Urothelium cell line (cell line): ENCODE data around the gene TPST2.

Experiments used
- DNase-seq: peaks from one replicate; pipeline ENCODE4 v3.0.0; 2011; ENCODE audit warnings: low spot score, mixed read lengths
- FAIRE-seq: peaks from 2 replicates; lab custom pipeline; 2011; peaks lifted over from hg19 to GRCh38; lab: Jason Lieb, UNC

Gene TPST2

DNA sequence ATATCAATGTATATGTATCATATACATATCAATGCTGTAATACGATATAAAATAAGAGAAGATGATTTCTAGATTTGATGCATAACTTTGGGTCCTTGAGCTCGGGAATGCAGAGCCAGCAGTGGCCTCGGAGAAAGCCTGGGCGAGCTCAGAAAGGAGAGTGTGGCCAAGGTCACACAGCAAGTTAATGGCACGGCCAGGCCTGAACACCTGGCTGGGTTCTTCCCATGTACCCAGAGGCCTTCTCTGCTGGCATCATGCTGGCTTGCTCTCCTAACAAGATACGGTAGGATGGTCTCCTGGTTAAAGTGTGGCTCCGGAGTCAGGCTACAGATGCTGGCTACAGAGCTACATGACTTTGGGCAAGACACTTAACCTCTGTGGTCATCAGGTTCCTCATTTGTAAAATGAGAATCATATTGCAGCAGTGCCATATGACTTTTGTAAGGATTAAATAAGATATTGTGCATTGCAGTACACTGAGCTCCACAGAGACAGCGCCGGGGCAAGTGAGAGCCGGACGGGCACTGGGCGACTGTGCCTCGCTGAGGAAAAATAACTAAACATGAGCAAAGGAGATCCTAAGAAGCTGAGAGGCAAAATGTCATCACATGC is 29.9 kb downstream of the TPST2 start:
- no peak for DNase-seq
- FAIRE-seq: no peak

DNA sequence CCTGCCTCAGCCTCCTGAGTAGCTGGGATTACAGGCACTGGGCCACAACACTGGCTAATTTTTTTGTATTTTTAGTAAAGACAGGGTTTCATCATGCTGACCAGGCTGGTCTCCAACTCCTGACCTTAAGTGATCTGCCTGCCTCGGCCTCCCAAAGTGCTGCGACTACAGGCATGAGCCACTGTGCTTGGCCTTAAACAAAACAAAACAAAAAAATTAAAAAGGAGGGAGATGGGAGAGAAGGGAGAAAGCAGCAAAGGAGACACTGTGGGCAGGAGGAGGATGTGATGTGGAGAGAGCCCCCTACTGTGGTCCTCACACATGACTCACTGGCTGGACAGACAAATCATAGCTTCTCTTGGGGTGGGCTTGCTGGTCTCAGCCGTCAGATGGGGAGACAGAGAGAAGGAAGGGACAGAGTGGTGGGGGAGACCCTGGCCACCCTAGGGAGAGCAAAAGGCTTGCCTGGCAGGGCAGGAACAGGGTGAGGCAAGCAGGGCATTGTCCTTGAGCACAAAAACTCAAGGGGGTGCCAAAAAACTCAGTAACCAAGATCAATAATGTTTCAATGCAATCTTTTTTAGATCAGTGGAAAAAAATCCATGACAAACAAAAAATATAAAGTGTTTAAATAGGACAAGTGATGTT is 31.6 kb downstream of the TPST2 start:
- FAIRE-seq (peak; percentile 69), DNase-seq (no peak)

- DNase-seq (no peak), FAIRE-seq (peak; percentile 94)
Measured at GRCh38 chr22:26556904-26557303, 33.0 kb downstream of the TPST2 start.

GRCh38 chr22:26555478-26555877 is 34.5 kb downstream of the TPST2 start:
- FAIRE-seq (no peak), DNase-seq (no peak)

- no peak for DNase-seq
Measured at GRCh38 chr22:26554956-26555355, 35.0 kb downstream of the TPST2 start.

GRCh38 chr22:26553056-26553752 is 36.7 kb downstream of the TPST2 start:
- FAIRE-seq: peak; percentile 91
- peak; percentile 94 for DNase-seq

More at GRCh38 chr22:26554956-26555355, 35.0 kb downstream of the TPST2 start:
- peak; percentile 94 for FAIRE-seq

GRCh38 chr22:26552466-26552865 is 37.5 kb downstream of the TPST2 start:
- no peak for DNase-seq
- FAIRE-seq: peak; percentile 98

DNA sequence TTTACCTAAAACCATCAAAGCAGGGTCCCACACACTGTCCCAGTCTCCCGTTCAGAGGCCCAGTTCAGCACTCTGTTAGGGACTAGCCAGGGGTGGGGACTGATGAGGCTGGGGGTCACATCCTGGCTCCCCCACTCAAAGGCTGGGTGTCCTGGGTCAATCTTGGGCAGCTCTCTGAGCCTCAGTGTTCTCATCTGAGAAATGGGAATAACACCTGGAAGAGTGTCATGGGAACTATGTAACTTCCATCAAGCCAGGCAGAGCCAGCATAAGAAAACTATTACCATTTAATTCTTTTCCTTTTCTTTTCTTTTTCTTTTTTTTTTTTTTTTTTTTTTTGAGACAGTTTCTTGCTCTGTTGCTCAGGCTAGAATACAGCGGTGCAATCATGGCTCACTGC is 38.4 kb downstream of the TPST2 start:
- no peak for DNase-seq
- peak; percentile 23 for FAIRE-seq

DNA sequence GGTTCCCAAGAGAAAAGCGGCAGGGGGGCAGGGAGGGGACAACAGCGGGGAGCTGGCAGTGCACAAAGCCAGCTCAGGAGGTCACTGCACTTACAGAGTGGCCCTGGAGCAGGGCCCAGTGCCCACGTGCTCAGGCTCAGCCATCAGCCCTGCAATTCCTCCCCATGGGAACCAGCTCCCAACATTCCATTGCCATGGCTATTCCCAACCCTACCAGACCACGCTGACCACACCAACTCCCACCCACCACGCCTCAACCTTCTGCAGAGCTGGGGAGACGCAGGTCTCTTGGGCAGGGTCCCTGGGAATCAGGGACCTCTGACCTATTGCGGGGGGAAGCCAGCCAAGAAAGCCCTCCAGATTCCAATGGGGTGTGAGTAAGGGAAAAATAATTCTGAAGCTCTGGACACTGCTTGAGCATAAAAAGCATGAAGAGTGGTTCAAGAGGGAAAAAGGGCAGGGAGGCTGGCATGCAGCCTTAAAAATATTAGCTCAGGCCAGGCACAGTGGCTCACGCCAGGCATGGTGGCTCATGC is 39.4 kb downstream of the TPST2 start:
- FAIRE-seq: peak; percentile 99
- DNase-seq: peak; percentile 89

DNA sequence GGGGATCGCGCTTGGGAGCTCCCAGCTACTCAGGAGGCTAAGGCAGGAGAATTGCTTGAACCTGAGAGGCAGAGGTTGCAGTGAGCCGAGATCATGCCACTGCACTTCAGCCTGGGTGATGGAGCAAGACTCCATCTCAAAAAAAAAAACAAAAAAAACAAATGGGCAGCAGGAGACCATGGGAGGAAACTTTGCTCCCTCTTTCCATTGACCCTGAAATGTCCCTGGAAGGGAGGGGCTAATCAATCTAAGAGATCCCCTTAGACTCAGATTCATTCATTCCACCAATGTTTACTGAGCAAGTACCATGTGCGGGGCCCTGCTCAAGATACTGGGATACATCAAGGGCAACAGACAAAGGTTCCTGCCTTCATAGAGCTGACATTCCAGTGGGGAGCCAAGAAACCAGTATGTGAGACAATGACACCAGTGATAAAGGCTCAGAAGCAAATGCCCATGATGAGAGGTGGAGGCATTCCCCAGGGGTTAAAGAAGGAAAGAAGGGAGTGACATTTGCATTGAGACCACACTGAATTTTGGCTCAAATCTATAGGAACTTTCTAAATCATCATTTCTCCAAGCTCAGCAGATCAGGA is 39.9 kb downstream of the TPST2 start:
- FAIRE-seq (no peak), DNase-seq (peak; percentile 41)

GRCh38 chr22:26548984-26549383 is 40.9 kb downstream of the TPST2 start:
- FAIRE-seq: no peak
- no peak for DNase-seq

DNA sequence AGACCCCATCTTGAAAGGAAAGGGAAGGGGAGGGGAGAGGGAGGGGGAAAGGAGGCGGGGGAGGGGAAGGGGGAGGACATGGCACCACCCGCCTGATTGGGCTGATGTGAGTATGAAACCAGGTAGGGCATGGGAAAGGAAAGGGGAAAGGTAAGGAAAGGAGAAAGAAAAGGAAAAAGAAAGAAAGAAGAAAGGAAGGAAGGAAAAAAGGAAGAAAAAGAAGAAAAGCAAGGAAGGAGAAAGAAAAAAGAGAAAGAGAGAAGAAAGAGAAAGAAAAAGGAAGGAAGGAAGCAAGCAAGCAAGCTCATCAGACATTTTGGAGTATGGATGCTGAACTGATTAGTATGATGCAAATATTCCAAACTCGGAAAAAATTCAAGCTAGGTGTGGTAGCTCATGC is 41.6 kb downstream of the TPST2 start:
- FAIRE-seq (peak; percentile 90), DNase-seq (no peak)

GRCh38 chr22:26547837-26548236 is 42.1 kb downstream of the TPST2 start:
- FAIRE-seq: no peak
- no peak for DNase-seq

DNA sequence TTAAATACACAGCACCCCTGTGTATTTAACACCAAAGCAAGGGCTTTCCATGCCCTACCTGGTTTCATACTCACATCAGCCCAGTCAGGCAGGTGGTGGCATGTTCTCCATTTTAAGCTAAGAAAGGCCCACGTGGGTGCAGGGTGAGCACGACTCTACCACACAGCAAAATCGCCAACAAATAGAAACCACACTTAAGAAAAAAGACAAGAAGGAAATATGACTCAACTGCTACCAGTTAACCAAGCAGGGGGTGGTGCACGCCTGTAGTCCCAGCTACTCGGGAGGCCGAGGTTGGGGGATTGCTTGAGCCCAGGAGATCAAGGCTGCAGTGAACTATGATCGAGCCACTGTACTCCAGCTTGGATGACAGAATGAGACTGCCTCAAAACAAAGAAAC is 42.5 kb downstream of the TPST2 start:
- DNase-seq (no peak), FAIRE-seq (peak; percentile 90)

DNA sequence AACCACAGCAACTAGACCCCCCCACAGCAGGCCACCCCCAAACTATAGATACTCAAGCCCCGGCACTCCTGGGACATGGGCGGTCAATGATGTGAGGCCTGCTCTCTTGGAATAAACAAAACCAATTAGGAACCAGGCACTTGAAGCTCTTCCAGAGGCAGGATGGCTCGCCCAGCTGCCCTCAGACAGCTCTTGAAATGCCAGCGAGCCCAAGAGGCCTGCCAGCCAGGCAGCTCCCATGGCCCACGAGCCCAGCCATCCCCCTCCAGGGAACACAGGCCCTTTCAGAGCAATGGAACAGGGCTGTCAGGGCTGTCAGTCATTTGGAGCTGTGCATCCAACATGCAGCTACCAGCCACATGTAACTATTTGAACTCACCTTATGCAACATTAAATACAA is 43.6 kb downstream of the TPST2 start:
- no peak for DNase-seq

DNA sequence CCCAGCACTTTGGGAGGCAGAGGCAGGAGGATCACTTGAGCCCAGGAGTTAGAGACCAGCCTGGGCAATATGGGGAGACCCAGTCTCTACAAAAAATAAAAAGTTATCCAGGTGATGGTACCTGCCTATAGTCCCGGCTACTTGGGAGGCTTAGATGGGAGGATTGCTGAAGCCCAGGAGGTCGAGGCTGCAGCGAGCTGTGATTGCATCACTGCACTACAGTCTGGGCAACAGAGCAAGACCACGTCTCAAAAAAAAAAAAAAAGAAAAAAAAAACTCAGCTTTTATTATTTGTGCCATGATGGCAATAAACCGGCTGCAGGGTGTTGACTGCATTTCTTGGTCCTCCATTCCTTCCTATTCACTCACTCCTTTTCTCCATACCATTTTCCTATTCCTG is 44.1 kb downstream of the TPST2 start:
- DNase-seq (no peak), FAIRE-seq (peak; percentile 82)

More for the DNA sequence above, 43.6 kb downstream of the TPST2 start:
- peak; percentile 97 for FAIRE-seq

- FAIRE-seq (no peak), DNase-seq (no peak)
Measured at GRCh38 chr22:26545385-26545784, 44.5 kb downstream of the TPST2 start.

DNA sequence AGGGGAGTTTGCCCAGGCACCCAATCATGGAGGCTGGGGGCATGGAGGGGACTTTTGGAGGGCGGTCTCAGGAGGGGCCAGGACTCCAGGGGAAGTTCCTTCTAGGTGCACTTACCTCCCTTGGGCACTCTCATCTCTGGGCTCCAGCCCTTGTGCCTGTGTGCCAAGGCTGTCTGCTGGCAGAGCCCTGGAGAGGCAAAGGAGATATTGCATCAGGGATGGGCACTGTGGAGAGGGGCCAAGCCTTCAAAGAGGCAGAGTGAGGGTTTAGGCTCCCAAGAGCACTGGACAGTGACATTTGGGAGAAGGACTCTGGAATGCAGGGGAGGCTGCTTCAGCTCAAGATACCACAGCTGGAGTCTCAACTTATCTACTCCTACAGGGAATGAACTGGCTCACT is 45.4 kb downstream of the TPST2 start:
- DNase-seq: no peak
- FAIRE-seq: no peak

GRCh38 chr22:26542831-26543230 is 47.1 kb downstream of the TPST2 start:
- FAIRE-seq (no peak), DNase-seq (no peak)

DNA sequence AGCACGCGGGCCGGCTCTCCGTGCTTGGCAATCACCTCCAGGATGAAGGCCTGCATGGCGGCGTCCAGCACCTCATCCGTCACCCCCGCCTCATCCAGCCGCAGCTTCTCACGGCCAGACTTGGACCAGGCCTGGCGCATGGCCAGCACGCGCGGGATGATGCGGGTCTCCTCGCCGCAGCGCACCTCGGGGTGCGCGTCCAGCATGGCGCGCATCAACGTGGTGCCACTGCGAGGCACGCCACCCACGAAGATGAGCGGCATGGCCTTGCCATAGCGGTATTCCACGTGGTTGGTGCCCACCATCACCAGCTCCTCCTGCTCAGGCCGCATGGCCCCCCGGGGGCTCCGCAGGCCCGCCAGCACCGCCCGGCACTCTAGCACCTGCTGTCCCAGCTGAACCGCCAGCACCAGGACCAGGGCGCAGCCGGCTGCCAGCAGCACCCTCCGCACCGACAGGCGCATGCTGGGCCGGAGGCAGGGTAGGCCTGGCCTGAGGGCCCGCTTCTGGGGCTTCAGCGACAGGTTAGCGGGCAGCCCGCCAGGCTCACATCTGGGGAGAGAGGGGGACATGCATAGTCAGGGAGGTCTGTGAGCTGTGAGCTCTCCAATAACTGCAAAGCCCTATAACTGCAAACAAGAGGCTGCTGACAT is 48.6 kb downstream of the TPST2 start:
- FAIRE-seq: peak; percentile 87
- no peak for DNase-seq

DNA sequence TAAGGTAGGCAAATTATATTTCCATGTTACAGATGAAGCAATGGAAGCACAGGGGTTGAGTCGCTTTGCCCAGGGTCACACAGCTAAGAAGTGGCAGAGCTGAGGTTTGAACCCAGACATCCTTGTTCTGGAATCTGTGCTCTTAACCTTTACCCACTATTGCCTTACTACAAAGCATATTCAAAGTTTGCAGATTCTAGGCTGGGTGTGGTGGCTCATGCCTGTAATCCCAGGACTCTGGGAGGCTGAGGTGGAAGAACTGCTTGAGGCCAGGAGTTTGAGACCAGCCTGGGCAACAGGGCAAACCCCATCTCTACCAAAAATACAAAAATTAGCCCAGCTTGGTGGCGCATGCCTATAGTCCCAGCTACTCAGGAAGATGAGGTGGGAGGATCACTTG is 49.8 kb downstream of the TPST2 start:
- FAIRE-seq: peak; percentile 5
- DNase-seq: no peak
